GM12801 (cell line): ENCODE results near the gene CCDC121.

Experiments used
- CTCF ChIP-seq: IDR thresholded peaks from one replicate; pipeline ENCODE4 v1.5.1; 2011; ENCODE audit warnings: control low read depth; ENCODE audit not compliant: insufficient read length; ENCODE audit errors: extremely low read depth

CCDC121 gene

GRCh38 chr2:27582695-27583389 is 46.0 kb downstream of the CCDC121 start, which contains the start of gene ZNF512:
TSS of gene ZNF512 (plus strand) at chr2:27583042. CDS start at chr2:27583113, 71 bp downstream.
- no peak for TF ChIP-seq CTCF

- TF ChIP-seq CTCF = no peak
These were observed 46.6 kb downstream of the CCDC121 start for GRCh38 chr2:27582129-27582694.

GRCh38 chr2:27581417-27582128 is 47.2 kb downstream of the CCDC121 start:
- no peak for TF ChIP-seq CTCF
